Measurements from ENCODE around the gene TMIE.

- TF ChIP-seq CTCF (IDR thresholded peaks at IDR 0.05) (no peak), POLR2AphosphoS5 (IDR thresholded peaks at IDR 0.05) (no peak), POLR2A (IDR thresholded peaks at IDR 0.05) (no peak)
These were observed 5.8 kb downstream of the TMIE start for GRCh38 chr3:46706771-46707582.
